WTC11 (cell line): Measurements from ENCODE around the gene RAB3B. TPM values are rescaled to one million over a fixed set of nuclear protein-coding genes. Genes with fewer than 3 reads are reported as not detected.

Experiments used
- ATAC-seq: fragments of 200-7000 bp; cut with Tn5 transposase; 2 replicates; pipeline ENCODE4 v1.10.0; 2021; ENCODE audit warnings: mild to moderate bottlenecking, moderate library complexity
- CTCF ChIA-PET: fragments of 300-600 bp; sonication (Branson Sonifier 250); formaldehyde crosslinking; loops from one replicate; lab custom pipeline; 2021; ENCODE audit warnings: antibody characterized with exemption; lab: Charles Lee
- POLR2A ChIA-PET: fragments of 350-600 bp; sonication (Branson Sonifier 250); formaldehyde crosslinking; loops from one replicate; lab custom pipeline; 2021; ENCODE audit warnings: antibody characterized with exemption; lab: Charles Lee
- DNase-seq: peaks from one replicate; pipeline ENCODE4 v3.0.0; 2021; ENCODE audit warnings: low spot score
- H3K27ac Mint-ChIP-seq: 2 replicates; pipeline ENCODE4 v1.8.0; 2021; ENCODE audit warnings: mixed read lengths
- H3K27me3 Mint-ChIP-seq: 2 replicates; pipeline ENCODE4 v1.8.0; 2021; ENCODE audit warnings: low read depth, mild to moderate bottlenecking, moderate library complexity, mixed read lengths
- H3K36me3 Mint-ChIP-seq: 2 replicates; pipeline ENCODE4 v1.8.0; 2021; ENCODE audit warnings: mixed read lengths
- H3K4me1 Mint-ChIP-seq: 2 replicates; pipeline ENCODE4 v1.8.0; 2022; ENCODE audit warnings: mixed read lengths
- H3K4me3 Mint-ChIP-seq: 2 replicates; pipeline ENCODE4 v1.8.0; 2021; ENCODE audit warnings: mild to moderate bottlenecking, moderate library complexity, mixed read lengths
- H3K9me3 Mint-ChIP-seq: 2 replicates; pipeline ENCODE4 v1.8.0; 2021; ENCODE audit warnings: mixed read lengths
- ESRRA ChIP-seq: sonication (generic); formaldehyde crosslinking; IDR thresholded peaks from 2 replicates; pipeline ENCODE4 v1.8.1; 2022; ENCODE audit warnings: mild to moderate bottlenecking, missing genetic modification reagents, borderline replicate concordance
- ETV6 ChIP-seq: sonication (generic); formaldehyde crosslinking; IDR thresholded peaks from 2 replicates; pipeline ENCODE4 v1.8.1; 2022; ENCODE audit warnings: mild to moderate bottlenecking, missing genetic modification reagents
- FOXJ3 ChIP-seq: sonication (generic); formaldehyde crosslinking; IDR thresholded peaks from 2 replicates; pipeline ENCODE4 v1.9.0; 2021; ENCODE audit warnings: missing genetic modification reagents, mild to moderate bottlenecking, borderline replicate concordance
- FOXP1 ChIP-seq: sonication (generic); formaldehyde crosslinking; IDR thresholded peaks from 2 replicates; pipeline ENCODE4 v1.8.0; 2022; ENCODE audit warnings: missing genetic modification reagents, mild to moderate bottlenecking, moderate library complexity, borderline replicate concordance
- GABPB1 ChIP-seq: sonication (generic); formaldehyde crosslinking; IDR thresholded peaks from 2 replicates; pipeline ENCODE4 v1.8.1; 2023; ENCODE audit warnings: mild to moderate bottlenecking, missing genetic modification reagents
- NFYB ChIP-seq: sonication (generic); formaldehyde crosslinking; conservative IDR thresholded peaks from 2 replicates; pipeline ENCODE4 v1.8.0; 2022; ENCODE audit warnings: low read depth, missing genetic modification reagents
- PRRX2 ChIP-seq: fragments of 250-450 bp; sonication (Bioruptor Pico); IDR thresholded peaks from 2 replicates; pipeline ENCODE4 v1.8.0; 2021; ENCODE audit warnings: mild to moderate bottlenecking
- RELA ChIP-seq: sonication (generic); formaldehyde crosslinking; IDR thresholded peaks from 2 replicates; pipeline ENCODE4 v1.8.1; 2022; ENCODE audit warnings: missing genetic modification reagents, mild to moderate bottlenecking, borderline replicate concordance
- SMAD4 ChIP-seq: sonication (generic); formaldehyde crosslinking; IDR thresholded peaks from 2 replicates; pipeline ENCODE4 v1.8.0; 2022; ENCODE audit warnings: mild to moderate bottlenecking, missing genetic modification reagents
- TEAD4 ChIP-seq: sonication (generic); formaldehyde crosslinking; IDR thresholded peaks from 2 replicates; pipeline ENCODE4 v1.8.0; 2022; ENCODE audit warnings: mild to moderate bottlenecking, missing genetic modification reagents
- ZNF138 ChIP-seq: sonication (generic); formaldehyde crosslinking; conservative IDR thresholded peaks from 2 replicates; pipeline ENCODE4 v1.8.1; 2022; ENCODE audit warnings: mild to moderate bottlenecking, moderate library complexity, missing genetic modification reagents
- ZNF396 ChIP-seq: fragments of 250-450 bp; sonication (Bioruptor Pico); IDR thresholded peaks from 2 replicates; pipeline ENCODE4 v1.8.0; 2021; ENCODE audit warnings: mild to moderate bottlenecking, moderate library complexity, borderline replicate concordance
- ZNF416 ChIP-seq: fragments of 250-450 bp; sonication (Bioruptor Pico); IDR thresholded peaks from 2 replicates; pipeline ENCODE4 v1.9.0; 2021; ENCODE audit warnings: mild to moderate bottlenecking, inconsistent platforms
- total RNA-seq: library from RNA; stranded (reverse); gene quantifications from 3 replicates; pipeline ENCODE4 v1.2.3, GENCODE V29; 2021
- TF ChIP-seq, protein P1 (sequence below): sonication (generic); formaldehyde crosslinking; IDR thresholded peaks from 2 replicates; pipeline ENCODE4 v1.8.0; 2022; ENCODE audit warnings: mild to moderate bottlenecking, missing genetic modification reagents
- TF ChIP-seq, protein P2 (sequence below): sonication (generic); formaldehyde crosslinking; IDR thresholded peaks from 2 replicates; pipeline ENCODE4 v1.8.1; 2023; ENCODE audit warnings: mild to moderate bottlenecking, missing genetic modification reagents
- TF ChIP-seq, protein P3 (sequence below): sonication (generic); formaldehyde crosslinking; IDR thresholded peaks from 2 replicates; pipeline ENCODE4 v1.8.1; 2022; ENCODE audit warnings: low read depth, missing genetic modification reagents, borderline replicate concordance
- TF ChIP-seq, protein P4 (sequence below): sonication (generic); formaldehyde crosslinking; conservative IDR thresholded peaks from 2 replicates; pipeline ENCODE4 v1.8.1; 2023; ENCODE audit warnings: mild to moderate bottlenecking, low read depth, missing genetic modification reagents, moderate library complexity
- TF ChIP-seq, protein P5 (sequence below): sonication (generic); formaldehyde crosslinking; conservative IDR thresholded peaks from 2 replicates; pipeline ENCODE4 v1.8.1; 2022; ENCODE audit warnings: mild to moderate bottlenecking, missing genetic modification reagents
- TF ChIP-seq, protein P6 (sequence below): sonication (generic); formaldehyde crosslinking; IDR thresholded peaks from 2 replicates; pipeline ENCODE4 v1.8.0; 2022; ENCODE audit warnings: mild to moderate bottlenecking, missing genetic modification reagents
- TF ChIP-seq, protein P7 (sequence below): sonication (generic); formaldehyde crosslinking; IDR thresholded peaks from 2 replicates; pipeline ENCODE4 v1.8.1; 2023; ENCODE audit warnings: mild to moderate bottlenecking, missing genetic modification reagents, borderline replicate concordance

The RAB3B gene
- total RNA-seq, 1 experiment from 2014 or later: 36.9 TPM

DNA sequence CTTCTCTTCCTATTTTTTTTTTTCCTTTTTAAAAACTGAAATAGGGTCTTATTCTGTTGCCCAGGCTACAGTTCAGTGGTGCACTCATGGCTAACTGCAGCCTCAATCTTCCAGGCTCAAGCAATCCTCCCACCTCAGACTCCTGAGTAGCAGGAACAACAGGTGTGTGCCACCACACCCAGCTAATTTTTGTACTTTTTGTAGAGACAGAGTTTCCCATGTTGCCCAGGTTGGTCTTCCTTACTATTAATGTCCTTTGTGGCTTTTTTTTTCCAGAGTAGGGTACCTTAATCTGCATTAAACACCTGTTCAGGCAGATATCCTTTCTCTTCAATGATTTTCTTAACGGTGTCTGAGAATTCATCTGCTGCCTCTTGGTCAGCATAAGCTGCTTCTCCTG, 47.4 kb upstream of the RAB3B start (continued):
- TF ChIP-seq, protein P1, sequence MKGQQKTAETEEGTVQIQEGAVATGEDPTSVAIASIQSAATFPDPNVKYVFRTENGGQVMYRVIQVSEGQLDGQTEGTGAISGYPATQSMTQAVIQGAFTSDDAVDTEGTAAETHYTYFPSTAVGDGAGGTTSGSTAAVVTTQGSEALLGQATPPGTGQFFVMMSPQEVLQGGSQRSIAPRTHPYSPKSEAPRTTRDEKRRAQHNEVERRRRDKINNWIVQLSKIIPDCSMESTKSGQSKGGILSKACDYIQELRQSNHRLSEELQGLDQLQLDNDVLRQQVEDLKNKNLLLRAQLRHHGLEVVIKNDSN (CRISPR knock-in tag): no peak
- TF ChIP-seq ZNF138 (CRISPR knock-in tag): no peak
- no peak for TF ChIP-seq SMAD4 (CRISPR knock-in tag)
- TF ChIP-seq, protein P2, sequence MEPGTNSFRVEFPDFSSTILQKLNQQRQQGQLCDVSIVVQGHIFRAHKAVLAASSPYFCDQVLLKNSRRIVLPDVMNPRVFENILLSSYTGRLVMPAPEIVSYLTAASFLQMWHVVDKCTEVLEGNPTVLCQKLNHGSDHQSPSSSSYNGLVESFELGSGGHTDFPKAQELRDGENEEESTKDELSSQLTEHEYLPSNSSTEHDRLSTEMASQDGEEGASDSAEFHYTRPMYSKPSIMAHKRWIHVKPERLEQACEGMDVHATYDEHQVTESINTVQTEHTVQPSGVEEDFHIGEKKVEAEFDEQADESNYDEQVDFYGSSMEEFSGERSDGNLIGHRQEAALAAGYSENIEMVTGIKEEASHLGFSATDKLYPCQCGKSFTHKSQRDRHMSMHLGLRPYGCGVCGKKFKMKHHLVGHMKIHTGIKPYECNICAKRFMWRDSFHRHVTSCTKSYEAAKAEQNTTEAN (CRISPR knock-in tag): no peak
- TF ChIP-seq TEAD4: no peak
- TF ChIP-seq, protein P3, sequence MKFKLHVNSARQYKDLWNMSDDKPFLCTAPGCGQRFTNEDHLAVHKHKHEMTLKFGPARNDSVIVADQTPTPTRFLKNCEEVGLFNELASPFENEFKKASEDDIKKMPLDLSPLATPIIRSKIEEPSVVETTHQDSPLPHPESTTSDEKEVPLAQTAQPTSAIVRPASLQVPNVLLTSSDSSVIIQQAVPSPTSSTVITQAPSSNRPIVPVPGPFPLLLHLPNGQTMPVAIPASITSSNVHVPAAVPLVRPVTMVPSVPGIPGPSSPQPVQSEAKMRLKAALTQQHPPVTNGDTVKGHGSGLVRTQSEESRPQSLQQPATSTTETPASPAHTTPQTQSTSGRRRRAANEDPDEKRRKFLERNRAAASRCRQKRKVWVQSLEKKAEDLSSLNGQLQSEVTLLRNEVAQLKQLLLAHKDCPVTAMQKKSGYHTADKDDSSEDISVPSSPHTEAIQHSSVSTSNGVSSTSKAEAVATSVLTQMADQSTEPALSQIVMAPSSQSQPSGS (CRISPR knock-in tag): no peak

DNA sequence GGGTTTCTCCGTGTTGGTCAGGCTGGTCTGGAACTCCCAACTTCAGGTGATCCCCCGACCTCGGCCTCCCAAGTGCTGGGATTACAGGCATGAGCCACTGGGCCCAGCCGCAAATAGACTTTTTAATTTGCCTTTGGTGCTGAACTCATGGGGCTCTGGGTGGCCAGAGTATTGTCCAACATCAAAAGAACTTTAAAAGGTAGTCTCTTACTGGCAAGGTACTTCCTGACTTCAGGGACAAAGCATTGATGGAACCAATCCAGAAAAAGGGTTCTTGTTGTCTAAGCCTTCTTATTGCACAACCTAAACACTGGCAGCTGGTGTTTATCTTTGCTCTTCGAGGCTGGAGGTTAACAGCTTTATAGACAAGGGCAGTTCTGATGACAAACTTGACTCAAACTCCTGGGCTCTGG, 46.9 kb upstream of the RAB3B start:
- TF ChIP-seq GABPB1 (CRISPR knock-in tag) (peak; percentile 76), ZNF416 (CRISPR knock-in tag) (no peak)
- TF ChIP-seq, all 79 proteins: peak for 1
- POLR2A ChIA-PET: no interaction called here
- Mint-ChIP-seq H3K27ac (no peak overlapping the region), H3K27me3 (no peaks in the 10 kb centered on the region), H3K9me3 (no peaks in the 10 kb centered on the region), H3K36me3 (peaks cover 24% of the 10 kb centered on the region), H3K4me1 (peaks cover 9% of the 10 kb centered on the region), H3K4me3 (no peak overlapping the region)
- no peak for ATAC-seq
- DNase-seq: no peak
- CTCF ChIA-PET: no interaction called here

DNA sequence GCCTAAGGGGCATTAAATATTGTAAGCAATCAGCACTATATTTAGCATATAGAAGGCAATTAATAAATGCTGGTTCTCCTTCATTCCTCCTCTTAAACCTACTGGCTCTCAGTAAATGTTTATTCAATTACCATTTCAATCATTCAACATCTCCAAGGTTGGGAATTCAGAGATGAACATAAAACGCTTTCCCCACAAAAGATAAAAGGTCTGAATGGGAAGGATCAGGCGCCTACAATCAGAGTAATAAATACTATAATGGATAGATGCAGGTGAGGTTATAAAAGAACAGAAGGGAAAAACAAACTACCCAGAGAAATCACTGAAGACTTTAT, 43.5 kb upstream of the RAB3B start:
- Mint-ChIP-seq H3K9me3 (no peaks in the 10 kb centered on the region), H3K27me3 (no peaks in the 10 kb centered on the region), H3K36me3 (peaks cover 11% of the 10 kb centered on the region), H3K27ac (peak overlapping the region; percentile 26), H3K4me3 (peak overlapping the region; percentile 93), H3K4me1 (peaks cover 20% of the 10 kb centered on the region)
- DNase-seq (no peak), ATAC-seq (no peak)
- CTCF ChIA-PET: interaction anchor here (1.3 kb wide), 1 partner anchor 315 kb away, joined by 5 read pairs; no protein-coding TSS in a partner anchor
- POLR2A ChIA-PET: interaction anchor here (1.7 kb wide), 1 partner anchor 21 kb away, joined by 11 read pairs; the partner anchor contains the start of gene TXNDC12
- TF ChIP-seq, protein P3 (CRISPR knock-in tag): no peak
- TF ChIP-seq, protein P4, sequence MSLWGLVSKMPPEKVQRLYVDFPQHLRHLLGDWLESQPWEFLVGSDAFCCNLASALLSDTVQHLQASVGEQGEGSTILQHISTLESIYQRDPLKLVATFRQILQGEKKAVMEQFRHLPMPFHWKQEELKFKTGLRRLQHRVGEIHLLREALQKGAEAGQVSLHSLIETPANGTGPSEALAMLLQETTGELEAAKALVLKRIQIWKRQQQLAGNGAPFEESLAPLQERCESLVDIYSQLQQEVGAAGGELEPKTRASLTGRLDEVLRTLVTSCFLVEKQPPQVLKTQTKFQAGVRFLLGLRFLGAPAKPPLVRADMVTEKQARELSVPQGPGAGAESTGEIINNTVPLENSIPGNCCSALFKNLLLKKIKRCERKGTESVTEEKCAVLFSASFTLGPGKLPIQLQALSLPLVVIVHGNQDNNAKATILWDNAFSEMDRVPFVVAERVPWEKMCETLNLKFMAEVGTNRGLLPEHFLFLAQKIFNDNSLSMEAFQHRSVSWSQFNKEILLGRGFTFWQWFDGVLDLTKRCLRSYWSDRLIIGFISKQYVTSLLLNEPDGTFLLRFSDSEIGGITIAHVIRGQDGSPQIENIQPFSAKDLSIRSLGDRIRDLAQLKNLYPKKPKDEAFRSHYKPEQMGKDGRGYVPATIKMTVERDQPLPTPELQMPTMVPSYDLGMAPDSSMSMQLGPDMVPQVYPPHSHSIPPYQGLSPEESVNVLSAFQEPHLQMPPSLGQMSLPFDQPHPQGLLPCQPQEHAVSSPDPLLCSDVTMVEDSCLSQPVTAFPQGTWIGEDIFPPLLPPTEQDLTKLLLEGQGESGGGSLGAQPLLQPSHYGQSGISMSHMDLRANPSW (CRISPR knock-in tag): no peak
- no peak for TF ChIP-seq FOXJ3 (CRISPR knock-in tag)
- no peak for TF ChIP-seq ZNF396 (CRISPR knock-in tag)
- TF ChIP-seq, protein P5, sequence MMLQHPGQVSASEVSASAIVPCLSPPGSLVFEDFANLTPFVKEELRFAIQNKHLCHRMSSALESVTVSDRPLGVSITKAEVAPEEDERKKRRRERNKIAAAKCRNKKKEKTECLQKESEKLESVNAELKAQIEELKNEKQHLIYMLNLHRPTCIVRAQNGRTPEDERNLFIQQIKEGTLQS (CRISPR knock-in tag): no peak
- TF ChIP-seq, protein P6, sequence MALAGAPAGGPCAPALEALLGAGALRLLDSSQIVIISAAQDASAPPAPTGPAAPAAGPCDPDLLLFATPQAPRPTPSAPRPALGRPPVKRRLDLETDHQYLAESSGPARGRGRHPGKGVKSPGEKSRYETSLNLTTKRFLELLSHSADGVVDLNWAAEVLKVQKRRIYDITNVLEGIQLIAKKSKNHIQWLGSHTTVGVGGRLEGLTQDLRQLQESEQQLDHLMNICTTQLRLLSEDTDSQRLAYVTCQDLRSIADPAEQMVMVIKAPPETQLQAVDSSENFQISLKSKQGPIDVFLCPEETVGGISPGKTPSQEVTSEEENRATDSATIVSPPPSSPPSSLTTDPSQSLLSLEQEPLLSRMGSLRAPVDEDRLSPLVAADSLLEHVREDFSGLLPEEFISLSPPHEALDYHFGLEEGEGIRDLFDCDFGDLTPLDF (CRISPR knock-in tag): no peak
- TF ChIP-seq, protein P7, sequence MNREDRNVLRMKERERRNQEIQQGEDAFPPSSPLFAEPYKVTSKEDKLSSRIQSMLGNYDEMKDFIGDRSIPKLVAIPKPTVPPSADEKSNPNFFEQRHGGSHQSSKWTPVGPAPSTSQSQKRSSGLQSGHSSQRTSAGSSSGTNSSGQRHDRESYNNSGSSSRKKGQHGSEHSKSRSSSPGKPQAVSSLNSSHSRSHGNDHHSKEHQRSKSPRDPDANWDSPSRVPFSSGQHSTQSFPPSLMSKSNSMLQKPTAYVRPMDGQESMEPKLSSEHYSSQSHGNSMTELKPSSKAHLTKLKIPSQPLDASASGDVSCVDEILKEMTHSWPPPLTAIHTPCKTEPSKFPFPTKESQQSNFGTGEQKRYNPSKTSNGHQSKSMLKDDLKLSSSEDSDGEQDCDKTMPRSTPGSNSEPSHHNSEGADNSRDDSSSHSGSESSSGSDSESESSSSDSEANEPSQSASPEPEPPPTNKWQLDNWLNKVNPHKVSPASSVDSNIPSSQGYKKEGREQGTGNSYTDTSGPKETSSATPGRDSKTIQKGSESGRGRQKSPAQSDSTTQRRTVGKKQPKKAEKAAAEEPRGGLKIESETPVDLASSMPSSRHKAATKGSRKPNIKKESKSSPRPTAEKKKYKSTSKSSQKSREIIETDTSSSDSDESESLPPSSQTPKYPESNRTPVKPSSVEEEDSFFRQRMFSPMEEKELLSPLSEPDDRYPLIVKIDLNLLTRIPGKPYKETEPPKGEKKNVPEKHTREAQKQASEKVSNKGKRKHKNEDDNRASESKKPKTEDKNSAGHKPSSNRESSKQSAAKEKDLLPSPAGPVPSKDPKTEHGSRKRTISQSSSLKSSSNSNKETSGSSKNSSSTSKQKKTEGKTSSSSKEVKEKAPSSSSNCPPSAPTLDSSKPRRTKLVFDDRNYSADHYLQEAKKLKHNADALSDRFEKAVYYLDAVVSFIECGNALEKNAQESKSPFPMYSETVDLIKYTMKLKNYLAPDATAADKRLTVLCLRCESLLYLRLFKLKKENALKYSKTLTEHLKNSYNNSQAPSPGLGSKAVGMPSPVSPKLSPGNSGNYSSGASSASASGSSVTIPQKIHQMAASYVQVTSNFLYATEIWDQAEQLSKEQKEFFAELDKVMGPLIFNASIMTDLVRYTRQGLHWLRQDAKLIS (CRISPR knock-in tag): no peak
- no peak for TF ChIP-seq NFYB (CRISPR knock-in tag)
- no peak for TF ChIP-seq PRRX2 (CRISPR knock-in tag)
- no peak for TF ChIP-seq ETV6 (CRISPR knock-in tag)
- no peak for TF ChIP-seq ESRRA (CRISPR knock-in tag)
- no peak for TF ChIP-seq RELA (CRISPR knock-in tag)
- no peak for TF ChIP-seq FOXP1 (CRISPR knock-in tag)
